ENCODE measurements around the gene SLC7A7. TPM values are rescaled to one million over a fixed set of nuclear protein-coding genes. Genes with fewer than 3 reads are reported as not detected.
A peak's percentile ranks its signal among the peaks of the same experiment; 100 is the strongest.

The SLC7A7 gene
- polyA plus RNA-seq, 2 of the 4 experiments (the other 2 are of a cell fraction), result 44.2 to 86.8 TPM

DNA sequence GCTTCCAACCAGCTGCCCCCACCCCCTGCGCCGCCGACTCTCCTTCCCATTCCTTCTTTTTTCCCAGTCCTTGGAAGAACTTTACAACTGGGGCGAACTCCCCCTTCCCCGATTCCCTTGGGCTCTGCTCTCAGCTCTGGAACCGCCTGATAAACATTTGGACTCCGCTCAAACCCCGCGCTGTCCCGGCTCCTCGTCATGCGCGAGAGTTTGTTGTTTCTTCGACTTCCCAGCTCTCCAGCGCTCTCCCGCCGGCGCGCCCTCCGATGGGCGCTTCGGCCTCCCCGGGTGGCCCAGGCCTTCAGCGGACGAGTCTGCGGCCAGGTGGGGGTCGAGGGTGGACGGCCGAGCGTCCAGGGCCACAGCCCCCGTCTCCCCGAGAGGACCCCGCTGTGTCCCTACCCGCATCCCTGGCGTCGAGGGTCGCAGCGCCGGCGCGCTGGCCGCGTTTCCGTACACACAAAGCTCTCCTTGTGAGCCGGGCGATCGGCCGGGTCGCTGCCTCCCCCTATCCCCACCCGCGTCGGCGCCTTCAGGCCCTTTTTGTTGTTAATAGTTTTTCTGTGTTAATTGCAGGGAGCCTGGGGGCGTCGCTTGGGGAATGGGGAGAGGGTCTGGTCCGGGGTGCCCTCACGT is 22.0 kb upstream of the SLC7A7 start:
- CTCF ChIA-PET, result interaction anchor here (0.8 to 14.1 kb wide), 8 partner anchors 14 to 279 kb away, joined by 3 to 195 read pairs (median 12); no protein-coding TSS in a partner anchor
- WGBS (ENCODE audit: missing lambda C conversion rate), result 73% methylated on average over 57 of the region's 57 CpGs
- FAIRE-seq (no peak), ATAC-seq (peak in 1 of 2 experiments; percentile 48; a peak in 3 of 6 replicates), DNase-seq (ENCODE audit: low read depth in 1 of 2, low spot score in 1 of 2) (no peak)
- Histone ChIP-seq H3K4me1 (no peaks in the 10 kb centered on the region), H3K4me2 (peak overlapping the region; percentile 38; the same call in 2 of the 3 replicates), H3K27ac (peak overlapping the region in 1 of 2 experiments; percentile 38; a peak in 1 of 6 replicates), H3K9me3 (no peaks in the 10 kb centered on the region), H3K4me3 (0 out of 3 replicates have a peak overlapping the region, but pooled peaks have one; percentile 18)
- TF ChIP-seq CHD2 (IDR thresholded peaks at IDR 0.05; ENCODE audit: low read length, partially characterized antibody) (no peak), RFX5 (IDR thresholded peaks at IDR 0.05) (no peak), JUN (IDR thresholded peaks at IDR 0.05) (peak in 1 of 2 experiments; percentile 19; a peak in 1 of 5 replicates)
- POLR2A ChIA-PET, result no interaction called here

DNA sequence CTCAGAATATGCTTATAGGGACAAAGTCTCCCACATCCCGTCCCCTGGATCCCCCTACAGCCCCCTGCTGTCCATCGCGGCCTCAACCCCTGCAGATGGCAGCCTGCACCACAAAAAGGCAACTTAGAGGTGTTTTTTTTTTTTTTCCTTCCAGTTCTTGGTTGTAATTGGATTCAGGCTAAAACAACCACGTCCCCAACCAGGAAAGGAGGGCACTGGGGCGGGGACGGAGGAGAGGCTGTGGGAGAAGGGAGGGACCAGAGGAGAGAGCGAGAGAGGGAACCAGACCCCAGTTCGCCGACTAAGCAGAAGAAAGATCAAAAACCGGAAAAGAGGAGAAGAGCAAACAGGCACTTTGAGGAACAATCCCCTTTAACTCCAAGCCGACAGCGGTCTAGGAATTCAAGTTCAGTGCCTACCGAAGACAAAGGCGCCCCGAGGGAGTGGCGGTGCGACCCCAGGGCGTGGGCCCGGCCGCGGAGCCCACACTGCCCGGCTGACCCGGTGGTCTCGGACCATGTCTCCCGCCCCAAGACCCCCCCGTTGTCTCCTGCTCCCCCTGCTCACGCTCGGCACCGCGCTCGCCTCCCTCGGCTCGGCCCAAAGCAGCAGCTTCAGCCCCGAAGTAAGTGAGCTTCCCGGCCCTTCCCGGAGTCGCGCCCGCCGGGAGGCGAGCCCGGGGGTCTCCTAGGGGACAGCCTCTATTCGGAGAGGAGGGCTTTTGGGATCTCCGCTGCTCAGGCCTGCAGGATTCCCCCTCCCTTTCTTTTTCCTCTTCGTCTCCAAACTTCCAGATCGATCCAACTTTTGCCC is 21.3 kb upstream of the SLC7A7 start, which contains the start of gene MMP14:
Gene MMP14, plus strand, starts transcription at position 285 of the 813 bp plus-strand sequence. Its CDS starts 233 bp downstream, at position 518.
- POLR2A ChIA-PET, result no interaction called here
- TF ChIP-seq, protein P1, sequence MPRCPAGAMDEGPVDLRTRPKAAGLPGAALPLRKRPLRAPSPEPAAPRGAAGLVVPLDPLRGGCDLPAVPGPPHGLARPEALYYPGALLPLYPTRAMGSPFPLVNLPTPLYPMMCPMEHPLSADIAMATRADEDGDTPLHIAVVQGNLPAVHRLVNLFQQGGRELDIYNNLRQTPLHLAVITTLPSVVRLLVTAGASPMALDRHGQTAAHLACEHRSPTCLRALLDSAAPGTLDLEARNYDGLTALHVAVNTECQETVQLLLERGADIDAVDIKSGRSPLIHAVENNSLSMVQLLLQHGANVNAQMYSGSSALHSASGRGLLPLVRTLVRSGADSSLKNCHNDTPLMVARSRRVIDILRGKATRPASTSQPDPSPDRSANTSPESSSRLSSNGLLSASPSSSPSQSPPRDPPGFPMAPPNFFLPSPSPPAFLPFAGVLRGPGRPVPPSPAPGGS (IDR thresholded peaks at IDR 0.05), result no peak
- TF ChIP-seq REST (IDR thresholded peaks at IDR 0.05) (no peak), HOXA7 (CRISPR knock-in tag; IDR thresholded peaks at IDR 0.05) (no peak), ZSCAN20 (CRISPR knock-in tag; IDR thresholded peaks at IDR 0.05) (no peak), NFE2L2 (conservative IDR thresholded peaks at IDR 0.05; ENCODE audit: low read length) (no peak), EHMT2 (IDR thresholded peaks at IDR 0.05; ENCODE audit: low read depth) (no peak), NPAS2 (CRISPR knock-in tag; IDR thresholded peaks at IDR 0.05; ENCODE audit: borderline replicate concordance) (no peak), JUNB (IDR thresholded peaks at IDR 0.05) (no peak), TFCP2L1 (CRISPR knock-in tag; IDR thresholded peaks at IDR 0.05) (no peak), CHD2 (IDR thresholded peaks at IDR 0.05; ENCODE audit: low read length, partially characterized antibody) (no peak), SMC3 (IDR thresholded peaks at IDR 0.05) (no peak), ZFP36 (IDR thresholded peaks at IDR 0.05; ENCODE audit: borderline replicate concordance, partially characterized antibody) (no peak)

DNA sequence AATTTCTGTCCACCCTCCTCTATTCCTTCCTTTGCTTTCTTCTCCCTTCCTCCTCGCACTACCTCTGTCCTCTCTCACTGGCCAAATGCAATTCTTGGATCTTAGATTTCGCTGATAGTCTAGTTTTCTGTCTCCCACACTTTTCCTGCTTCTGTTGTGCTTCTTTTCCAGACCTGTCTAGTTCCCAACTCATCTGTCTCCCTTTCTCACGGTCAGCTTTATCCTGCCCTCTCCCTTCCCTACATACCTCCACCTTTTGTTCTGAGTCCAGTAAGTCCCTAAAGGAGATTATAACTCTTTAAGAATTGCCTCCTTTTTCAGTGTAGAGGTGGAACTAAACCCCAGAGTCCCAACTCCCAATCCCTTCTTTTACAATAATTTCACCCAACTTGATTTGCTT is 20.3 kb upstream of the SLC7A7 start:
- ChIA-PET POLR2A (no interaction called here), CTCF (interaction anchor here (0.7 to 14.1 kb wide), 8 partner anchors 9 to 279 kb away, joined by 3 to 195 read pairs (median 5); no protein-coding TSS in a partner anchor)
- H3K9me3 ChIP-seq, result no peaks in the 10 kb centered on the region
- ATAC-seq (no peak), DNase-seq (ENCODE audit: low read depth in 1 of 2, low spot score in 1 of 2) (no peak), FAIRE-seq (no peak)
- no peak overlapping the region for H3K27ac ChIP-seq
- H3K4me1 ChIP-seq, result peaks cover 4% of the 10 kb centered on the region; the same call in 1 of the 3 replicates
- TF ChIP-seq POLR2AphosphoS2 (conservative IDR thresholded peaks at IDR 0.05; ENCODE audit: low read length) (no peak), SMC3 (IDR thresholded peaks at IDR 0.05) (no peak), RNF2 (IDR thresholded peaks at IDR 0.05; ENCODE audit: borderline replicate concordance, low read depth) (no peak), ZNF302 (CRISPR knock-in tag; IDR thresholded peaks at IDR 0.05) (no peak), JUNB (IDR thresholded peaks at IDR 0.05) (no peak), CBX2 (IDR thresholded peaks at IDR 0.05; ENCODE audit: borderline replicate concordance, low read depth) (no peak), NFE2L2 (conservative IDR thresholded peaks at IDR 0.05; ENCODE audit: low read length) (no peak), CBX8 (IDR thresholded peaks at IDR 0.05) (no peak), JUN (IDR thresholded peaks at IDR 0.05) (no peak), HOXB13 (CRISPR knock-in tag; IDR thresholded peaks at IDR 0.05; ENCODE audit: low read depth) (no peak), REST (IDR thresholded peaks at IDR 0.05) (no peak), FOSB (CRISPR knock-in tag; IDR thresholded peaks at IDR 0.05) (no peak)
- WGBS (ENCODE audit: missing lambda C conversion rate), result 82% methylated on average over 3 of the region's 3 CpGs
- no peak overlapping the region for H3K4me2 ChIP-seq
- no peak overlapping the region for H3K4me3 ChIP-seq

More for the DNA sequence above, 21.3 kb upstream of the SLC7A7 start, which contains the start of gene MMP14:
- Histone ChIP-seq H3K4me3 (0 out of 3 replicates have a peak within 1 kb of the TSS, but pooled peaks have one; percentile 18), H3K27ac (peak within 1 kb of the TSS in 1 of 2 experiments; percentile 38; a peak in 1 of 6 replicates), H3K4me2 (peak within 1 kb of the TSS; percentile 38; the same call in 2 of the 3 replicates), H3K4me1 (no peaks in the 10 kb centered on the region), H3K9me3 (no peaks in the 10 kb centered on the region)
- CTCF ChIA-PET, result interaction anchor here (1.2 to 14.1 kb wide), 5 partner anchors 14 to 276 kb away, joined by 3 to 195 read pairs (median 7); no protein-coding TSS in a partner anchor
- FAIRE-seq, result no peak
- no peak for ATAC-seq
- WGBS (ENCODE audit: missing lambda C conversion rate), result 75% methylated on average over 46 of the region's 46 CpGs
- DNase-seq (ENCODE audit: low read depth in 1 of 2, low spot score in 1 of 2), result no peak
